HL-60/S4 treated with phorbol 12-myristate 13-acetate at 8.2 ng/mL for 4 days and 3 days (cell line): ENCODE measurements around the gene SLC23A2.
"Not testable (repeated sequence)": the region's sequence is repeated elsewhere in the genome, so short reads cannot be mapped to it uniquely, and the experiment has no call there.

Source experiments
- in situ Hi-C: fragments of 300-500 bp; cut with MboI; formaldehyde crosslinking; loops from 2 replicates; pipeline ENCODE4 v1.15.0; 2022; ENCODE audit warnings: low sequenced_read_pairs

Gene SLC23A2

DNA sequence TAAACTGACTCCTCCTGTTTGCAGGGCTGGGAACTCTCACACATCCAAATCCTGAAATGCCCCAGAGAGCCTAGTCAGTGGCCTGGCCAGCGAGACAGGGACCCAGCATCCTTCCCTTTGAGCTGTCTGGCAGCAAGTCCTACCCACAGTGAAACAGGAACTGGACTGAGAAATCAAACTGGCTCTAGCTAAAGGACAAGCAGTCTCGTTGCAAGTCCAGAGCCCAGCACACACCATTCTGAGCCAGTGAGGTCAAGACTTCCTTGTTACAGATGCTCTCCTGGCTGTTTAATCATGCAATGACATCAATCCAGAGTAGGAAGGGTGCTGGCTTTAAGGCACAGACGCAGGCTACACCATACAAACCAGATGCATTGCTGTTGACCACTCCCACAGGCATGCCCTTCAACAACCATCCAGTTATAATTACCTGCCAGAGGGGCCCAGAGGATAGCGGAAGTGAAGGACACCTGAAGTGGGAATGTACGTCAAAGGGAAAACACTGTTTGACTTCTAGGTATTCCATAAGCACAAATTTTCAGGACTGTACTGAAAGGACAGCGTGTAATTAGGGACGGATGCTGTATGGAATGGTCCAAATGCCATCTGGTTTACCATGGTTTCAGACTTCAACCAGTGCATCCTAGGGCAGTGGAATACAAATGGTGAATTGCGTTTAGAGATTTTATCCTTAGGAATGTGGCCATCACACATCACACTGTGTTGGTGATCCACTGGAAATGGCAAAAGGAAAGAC is 114.4 kb downstream of the SLC23A2 start:
- in situ Hi-C loops: no loop called here

DNA sequence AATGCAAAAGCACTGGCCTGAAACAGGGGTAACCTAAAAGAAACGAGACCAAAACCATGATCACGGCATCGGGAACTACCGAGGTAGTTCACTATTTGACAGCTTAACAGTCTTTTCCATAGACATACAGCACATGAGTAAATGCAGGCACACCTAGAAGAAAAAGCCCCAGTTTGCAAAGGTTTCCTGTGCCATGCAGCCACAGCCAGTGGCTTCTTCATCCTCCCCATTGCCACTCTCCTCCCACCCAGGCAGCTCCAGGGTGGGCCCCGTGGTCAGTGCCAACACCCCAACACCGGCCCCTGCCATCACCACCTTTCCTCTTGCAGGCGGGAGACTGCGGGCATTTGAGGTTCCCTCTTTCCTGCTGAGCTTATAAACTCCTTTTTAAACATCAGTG is 115.4 kb downstream of the SLC23A2 start:
- in situ Hi-C loops: no loop called here

GRCh38 chr20:4883546-4883945 is 117.8 kb downstream of the SLC23A2 start:
- in situ Hi-C loops: no loop called here

GRCh38 chr20:4883051-4883450 is 118.3 kb downstream of the SLC23A2 start:
- in situ Hi-C loops: no loop called here

DNA sequence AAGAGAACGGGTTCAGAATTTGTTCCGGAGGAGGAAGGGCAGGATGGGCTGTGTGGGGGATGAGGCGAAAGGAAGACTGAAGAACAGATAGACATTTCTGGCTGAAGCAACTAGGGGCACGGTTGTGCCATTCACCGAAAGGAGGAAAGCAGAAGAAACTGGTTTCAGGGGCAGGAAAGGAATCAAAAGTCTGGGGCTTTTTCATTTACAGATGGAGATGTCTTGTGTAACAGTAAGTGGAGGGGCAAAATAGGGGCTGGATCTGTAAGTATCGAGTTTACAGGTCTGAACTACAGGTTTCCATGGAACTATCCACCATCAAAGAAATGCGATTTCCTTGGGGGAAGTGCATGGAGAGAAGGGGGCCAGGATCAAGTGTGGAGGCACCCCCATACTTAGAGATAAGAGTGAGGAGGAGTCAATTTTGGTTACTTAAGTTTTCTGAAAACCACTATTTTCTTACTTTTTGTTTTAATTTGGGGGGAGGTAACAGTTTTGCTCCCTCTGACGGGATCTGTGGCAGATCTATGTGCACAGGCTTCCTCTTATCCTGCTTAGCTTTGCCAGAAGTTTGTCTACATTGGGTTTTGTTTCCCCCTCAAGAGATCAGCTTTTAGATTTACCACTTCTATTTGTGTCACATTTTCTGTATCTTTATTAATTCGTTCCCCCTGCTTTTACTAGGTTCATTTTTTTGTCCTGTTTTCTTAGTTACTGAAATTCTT is 120.1 kb downstream of the SLC23A2 start:
- in situ Hi-C loops: no loop called here

DNA sequence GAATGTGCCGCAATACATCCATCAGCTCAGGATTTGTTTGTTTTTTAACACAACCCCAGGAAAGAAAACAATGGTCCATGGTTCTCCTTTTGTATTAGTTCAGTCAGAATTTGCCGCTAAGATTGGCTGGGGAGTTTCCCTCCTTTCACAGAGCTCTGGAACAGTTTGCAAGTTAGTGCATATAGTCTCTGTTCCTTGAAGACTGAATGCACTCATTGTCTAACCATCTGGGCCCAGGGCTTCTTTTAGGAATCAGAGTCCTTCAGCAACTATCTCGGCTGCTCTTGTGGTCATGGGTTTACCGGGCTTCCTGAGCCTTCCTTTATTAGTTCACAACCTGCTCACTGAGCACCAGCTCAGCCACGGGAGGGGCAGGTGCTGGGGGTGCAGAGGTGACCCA is 121.3 kb downstream of the SLC23A2 start:
- in situ Hi-C loops: no loop called here

- in situ Hi-C loops: not testable (repeated sequence)
Observed at GRCh38 chr20:4878099-4878498, 123.2 kb downstream of the SLC23A2 start.

DNA sequence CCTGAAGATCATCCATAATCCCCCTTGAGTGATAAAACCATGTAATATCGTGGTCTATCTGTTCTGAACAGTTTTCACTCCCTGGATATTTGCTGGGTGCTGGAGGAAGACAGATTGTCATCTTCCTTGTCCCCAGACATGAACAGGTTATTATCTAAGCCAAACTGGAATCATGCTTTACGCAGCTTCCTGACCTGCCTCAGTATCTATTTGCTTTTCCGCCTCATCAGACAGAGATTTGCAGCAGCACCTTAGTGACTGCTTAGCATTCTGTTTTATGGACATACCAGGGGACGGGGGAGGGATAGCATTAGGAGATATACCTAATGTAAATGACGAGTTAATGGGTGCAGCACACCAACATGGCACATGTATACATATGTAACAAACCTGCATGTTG is 124.6 kb downstream of the SLC23A2 start:
- in situ Hi-C loops: no loop called here

GRCh38 chr20:4876301-4876700 is 125.0 kb downstream of the SLC23A2 start:
- in situ Hi-C loops: no loop called here

DNA sequence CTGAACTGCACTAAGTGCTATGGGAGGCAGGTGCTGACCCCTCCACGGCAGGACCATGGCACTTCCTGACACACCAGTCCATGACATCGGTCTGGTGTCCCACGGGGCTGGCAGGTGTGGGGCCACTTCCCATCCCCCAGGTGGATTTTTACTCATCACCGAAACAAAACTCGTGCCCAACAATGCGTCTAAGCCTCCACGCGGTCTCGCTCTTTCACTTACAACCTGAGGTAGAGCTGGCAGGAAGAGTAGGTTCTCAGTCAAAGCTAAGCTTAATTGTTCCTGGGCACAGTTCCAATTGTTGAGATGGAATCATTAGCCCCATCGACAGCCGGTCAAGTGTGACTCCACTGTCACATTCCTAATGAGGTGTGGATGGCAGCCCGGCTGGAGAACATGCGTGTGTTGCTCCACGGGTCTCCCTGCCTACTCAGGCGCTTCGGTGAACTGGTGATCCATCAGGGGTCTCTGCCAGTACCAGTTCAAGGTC is 125.7 kb downstream of the SLC23A2 start:
- in situ Hi-C loops: no loop called here

- in situ Hi-C loops: no loop called here
Observed at GRCh38 chr20:4873396-4873795, 127.9 kb downstream of the SLC23A2 start.

DNA sequence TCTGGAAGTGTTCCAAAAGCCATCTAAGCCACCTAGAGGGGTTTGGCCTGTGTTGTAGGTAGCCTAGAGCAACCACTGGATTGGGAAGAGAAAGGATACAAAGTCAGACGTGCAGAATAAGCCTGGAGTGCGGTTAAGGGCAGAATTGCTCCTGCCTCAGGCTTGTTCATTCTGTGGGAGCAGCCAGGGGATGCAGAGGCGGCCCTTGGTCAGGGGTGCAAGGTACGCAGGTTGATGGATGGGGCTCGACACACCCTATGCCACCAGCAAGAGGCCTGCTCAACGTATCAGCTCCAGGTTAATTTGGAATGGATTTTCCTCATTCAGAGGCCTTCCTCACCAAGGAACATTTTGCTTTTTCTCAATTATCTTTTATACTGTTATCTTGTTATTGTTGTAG is 129.8 kb downstream of the SLC23A2 start:
- in situ Hi-C loops: no loop called here

- in situ Hi-C loops: no loop called here
Observed at GRCh38 chr20:4870906-4871305, 130.4 kb downstream of the SLC23A2 start.

- in situ Hi-C loops: no loop called here
Observed at GRCh38 chr20:4869290-4870193, 131.8 kb downstream of the SLC23A2 start.

DNA sequence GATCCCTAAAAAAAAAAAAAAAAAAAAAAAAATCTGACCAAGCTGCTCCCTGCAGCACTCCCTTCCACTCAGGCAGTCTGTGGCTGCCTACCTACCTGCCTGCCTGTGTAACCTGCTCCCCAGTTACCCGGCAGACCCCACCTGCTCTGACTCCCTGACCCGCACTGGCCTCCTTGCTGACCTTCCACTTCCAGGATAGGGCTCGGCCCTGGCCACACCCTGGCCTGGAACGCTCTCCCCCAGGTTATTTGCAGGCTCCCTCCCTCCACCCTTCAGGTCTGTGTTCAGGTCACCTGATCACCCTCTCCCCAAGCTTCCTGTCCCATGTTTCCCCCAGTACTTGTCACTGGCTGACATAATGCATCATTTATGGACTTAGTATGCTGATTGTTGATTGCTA is 134.3 kb downstream of the SLC23A2 start:
- in situ Hi-C loops: no loop called here

DNA sequence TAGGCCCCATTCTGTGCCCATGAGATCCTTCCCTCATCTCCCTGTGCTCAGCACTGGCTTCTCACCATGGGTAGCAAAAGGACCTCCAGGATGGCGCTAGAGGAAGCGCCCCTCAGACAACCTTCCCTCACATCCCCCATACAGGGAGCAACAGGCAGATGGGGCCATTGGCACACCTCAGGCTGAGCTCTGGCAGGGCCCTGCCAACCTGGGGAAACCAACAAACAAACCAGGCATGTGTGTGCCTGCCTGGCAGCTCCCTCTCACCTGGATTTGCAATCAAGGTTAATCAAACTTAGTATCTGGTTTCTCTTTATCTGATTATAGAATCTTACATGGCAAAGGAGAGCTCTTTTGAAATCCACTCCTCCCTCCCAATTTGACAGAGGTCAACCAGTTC is 134.9 kb downstream of the SLC23A2 start:
- in situ Hi-C loops: no loop called here

GRCh38 chr20:4864311-4864752 is 137.0 kb downstream of the SLC23A2 start:
- in situ Hi-C loops: no loop called here

DNA sequence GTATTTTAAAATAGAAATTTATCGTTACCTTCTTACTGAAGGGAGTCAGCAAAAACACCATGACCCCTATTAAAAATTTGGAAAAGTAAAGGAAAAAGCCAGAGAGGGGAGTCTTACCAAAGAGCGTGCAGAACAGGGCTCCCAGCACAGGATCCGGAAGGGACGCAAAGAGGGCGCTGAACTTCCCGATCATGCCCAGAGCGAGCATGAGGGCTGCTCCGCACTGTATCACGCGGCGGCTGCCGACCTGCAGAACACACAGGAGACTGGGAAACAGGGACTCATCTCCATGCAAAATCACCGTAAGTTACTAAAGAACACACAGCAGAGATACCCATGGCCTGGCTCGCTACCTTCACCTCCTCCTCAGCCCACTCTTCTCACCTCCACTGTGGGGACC is 138.6 kb downstream of the SLC23A2 start:
- in situ Hi-C loops: no loop called here

DNA sequence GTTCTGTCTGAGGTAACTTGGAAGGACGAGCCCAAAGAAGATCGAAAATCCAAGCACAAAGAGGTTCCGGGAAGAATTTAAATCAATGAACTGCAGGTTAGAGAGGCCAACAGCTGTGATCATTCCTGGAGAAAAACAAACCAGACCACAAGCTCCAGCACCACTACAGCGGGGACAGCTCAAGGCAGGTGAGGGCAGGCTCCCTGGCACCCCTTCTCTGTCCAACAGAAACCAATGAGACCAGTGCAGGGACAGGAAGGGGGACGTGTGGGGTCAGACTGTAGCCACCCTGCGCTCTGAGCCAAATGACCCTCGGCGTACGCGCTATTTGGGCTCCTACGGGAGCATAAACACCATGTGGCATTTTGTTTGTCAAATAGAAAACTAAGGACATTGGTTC is 139.3 kb downstream of the SLC23A2 start:
- in situ Hi-C loops: no loop called here

GRCh38 chr20:4858000-4858399 is 143.3 kb downstream of the SLC23A2 start:
- in situ Hi-C loops: no loop called here

DNA sequence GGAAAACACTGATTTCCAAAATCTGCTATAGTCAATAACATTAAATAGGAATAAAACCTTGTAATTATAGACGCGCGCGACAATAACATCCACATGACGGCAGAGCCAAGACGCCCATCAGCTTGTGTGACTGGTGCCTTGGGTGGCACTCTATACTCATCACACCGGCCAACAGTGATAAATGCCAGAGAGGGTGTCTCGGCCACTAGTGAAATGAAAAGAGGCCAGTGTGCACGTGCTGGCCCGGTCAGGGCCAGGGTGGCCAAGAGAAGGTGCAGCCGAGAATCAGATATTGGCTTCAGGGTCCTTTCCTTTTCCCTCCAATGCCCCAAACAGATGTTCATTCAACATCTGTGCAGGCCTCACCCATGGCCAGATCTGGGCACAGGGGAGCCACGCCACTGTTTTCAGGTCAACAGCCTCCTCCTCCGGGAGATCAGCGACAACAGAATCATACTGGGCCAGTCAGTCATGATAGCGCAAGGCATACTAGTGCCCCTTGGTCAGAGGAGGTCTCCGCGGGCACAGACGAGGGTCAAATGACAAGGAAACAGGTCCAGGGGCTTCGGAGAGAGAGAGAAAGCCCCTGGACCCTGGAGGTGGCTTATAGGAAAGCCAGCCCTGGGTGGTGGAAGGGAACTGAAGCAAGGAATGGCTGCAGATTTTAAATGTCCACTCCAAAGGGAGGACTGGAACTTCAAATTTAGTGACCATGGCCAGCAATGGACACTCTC is 145.1 kb downstream of the SLC23A2 start:
- in situ Hi-C loops: no loop called here
